ENCODE results near the gene TM7SF3. TPM values are rescaled to one million over a fixed set of nuclear protein-coding genes. Genes with fewer than 3 reads are reported as not detected.
"Not testable (repeated sequence)": the region's sequence is repeated elsewhere in the genome, so short reads cannot be mapped to it uniquely, and the experiment has no call there.

TM7SF3 gene
- total RNA-seq, 1 donor from 2014 or later: 46.9 TPM

DNA sequence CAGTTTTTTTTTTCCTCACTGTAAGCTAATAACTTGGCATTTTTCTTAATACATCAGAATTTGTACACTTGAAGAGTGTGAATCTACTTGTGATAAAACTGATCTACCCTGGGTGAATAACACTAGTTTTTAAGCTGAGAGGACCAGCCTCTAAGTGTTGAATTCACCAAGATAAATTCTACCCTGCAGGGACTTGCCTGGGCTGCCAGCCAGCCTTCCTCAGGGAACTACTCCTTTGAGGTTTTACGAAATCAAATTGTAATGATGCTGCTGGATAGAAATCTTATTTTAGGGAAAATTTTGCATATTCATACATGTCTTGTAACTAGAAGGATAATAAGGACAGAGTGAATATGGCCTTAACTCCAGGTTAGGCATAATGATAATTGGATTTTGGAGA lies 10.1 kb upstream of the TM7SF3 start:
- DNase-seq (ENCODE audit: extremely low spot score, unreplicated experiment): no peak
- peaks cover 17% of the 10 kb centered on the region for H3K36me3 Mint-ChIP-seq (ENCODE audit: unreplicated experiment)
- TF ChIP-seq, protein P1, sequence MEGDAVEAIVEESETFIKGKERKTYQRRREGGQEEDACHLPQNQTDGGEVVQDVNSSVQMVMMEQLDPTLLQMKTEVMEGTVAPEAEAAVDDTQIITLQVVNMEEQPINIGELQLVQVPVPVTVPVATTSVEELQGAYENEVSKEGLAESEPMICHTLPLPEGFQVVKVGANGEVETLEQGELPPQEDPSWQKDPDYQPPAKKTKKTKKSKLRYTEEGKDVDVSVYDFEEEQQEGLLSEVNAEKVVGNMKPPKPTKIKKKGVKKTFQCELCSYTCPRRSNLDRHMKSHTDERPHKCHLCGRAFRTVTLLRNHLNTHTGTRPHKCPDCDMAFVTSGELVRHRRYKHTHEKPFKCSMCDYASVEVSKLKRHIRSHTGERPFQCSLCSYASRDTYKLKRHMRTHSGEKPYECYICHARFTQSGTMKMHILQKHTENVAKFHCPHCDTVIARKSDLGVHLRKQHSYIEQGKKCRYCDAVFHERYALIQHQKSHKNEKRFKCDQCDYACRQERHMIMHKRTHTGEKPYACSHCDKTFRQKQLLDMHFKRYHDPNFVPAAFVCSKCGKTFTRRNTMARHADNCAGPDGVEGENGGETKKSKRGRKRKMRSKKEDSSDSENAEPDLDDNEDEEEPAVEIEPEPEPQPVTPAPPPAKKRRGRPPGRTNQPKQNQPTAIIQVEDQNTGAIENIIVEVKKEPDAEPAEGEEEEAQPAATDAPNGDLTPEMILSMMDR (IDR thresholded peaks at IDR 0.05): no peak
- no peaks in the 10 kb centered on the region for H3K9me3 Mint-ChIP-seq (ENCODE audit: unreplicated experiment)
- peaks cover 31% of the 10 kb centered on the region for H3K4me1 Mint-ChIP-seq (ENCODE audit: unreplicated experiment)
- H3K4me3 Mint-ChIP-seq (ENCODE audit: unreplicated experiment): peak overlapping the region; percentile 27
- H3K27me3 Mint-ChIP-seq (ENCODE audit: unreplicated experiment): no peaks in the 10 kb centered on the region
- H3K27ac Mint-ChIP-seq (ENCODE audit: unreplicated experiment): no peak overlapping the region

DNA sequence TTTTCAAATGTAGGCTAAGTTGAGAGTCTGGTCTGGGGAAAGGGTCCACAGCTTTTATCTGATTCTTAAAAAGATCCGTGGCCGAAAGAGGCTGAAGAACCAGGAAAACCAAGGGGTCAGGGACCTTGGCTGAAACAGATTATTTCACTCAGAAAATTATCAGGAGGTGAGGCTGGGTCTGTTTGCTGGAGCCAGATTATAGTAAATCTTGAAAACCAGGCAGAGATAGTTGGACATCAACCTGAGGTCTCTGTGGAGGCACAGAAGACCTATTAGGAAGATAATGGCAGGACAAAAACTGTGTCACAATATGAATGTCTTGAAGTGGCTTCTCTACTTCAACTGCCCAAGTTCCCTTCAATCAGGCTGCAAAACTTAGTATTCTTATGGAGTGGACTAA lies 6.6 kb upstream of the TM7SF3 start:
- no peak for DNase-seq (ENCODE audit: extremely low spot score, unreplicated experiment)
- no peaks in the 10 kb centered on the region for H3K36me3 Mint-ChIP-seq (ENCODE audit: unreplicated experiment)
- TF ChIP-seq, protein P1 (IDR thresholded peaks at IDR 0.05): no peak
- H3K27ac Mint-ChIP-seq (ENCODE audit: unreplicated experiment): no peak overlapping the region
- peaks cover 32% of the 10 kb centered on the region for H3K4me1 Mint-ChIP-seq (ENCODE audit: unreplicated experiment)
- no peaks in the 10 kb centered on the region for H3K9me3 Mint-ChIP-seq (ENCODE audit: unreplicated experiment)
- H3K27me3 Mint-ChIP-seq (ENCODE audit: unreplicated experiment): no peaks in the 10 kb centered on the region
- H3K4me3 Mint-ChIP-seq (ENCODE audit: unreplicated experiment): no peak overlapping the region

DNA sequence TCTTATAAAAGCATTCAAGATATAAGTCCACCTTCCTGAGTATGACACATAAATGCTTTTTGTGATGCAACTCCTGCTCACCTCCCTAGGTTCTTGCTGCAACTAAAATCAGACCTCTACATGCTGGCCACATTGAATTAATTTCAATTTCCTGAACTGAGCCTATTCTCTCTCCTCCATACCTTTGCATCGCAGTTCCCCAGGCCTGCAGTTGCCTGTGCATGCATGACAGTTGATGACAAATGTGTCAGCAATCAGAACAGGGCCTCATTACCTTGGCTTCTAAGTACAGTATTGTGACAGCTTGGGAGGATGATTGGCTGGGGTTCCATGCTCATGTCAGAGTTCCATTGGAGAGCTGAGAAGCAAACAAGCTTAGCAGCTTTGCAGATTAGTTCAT lies 3.9 kb upstream of the TM7SF3 start:
- Mint-ChIP-seq H3K27me3 (ENCODE audit: unreplicated experiment) (no peaks in the 10 kb centered on the region), H3K27ac (ENCODE audit: unreplicated experiment) (no peak overlapping the region), H3K9me3 (ENCODE audit: unreplicated experiment) (no peaks in the 10 kb centered on the region), H3K36me3 (ENCODE audit: unreplicated experiment) (no peaks in the 10 kb centered on the region), H3K4me1 (ENCODE audit: unreplicated experiment) (peaks cover 24% of the 10 kb centered on the region), H3K4me3 (ENCODE audit: unreplicated experiment) (no peak overlapping the region)
- no peak for DNase-seq (ENCODE audit: extremely low spot score, unreplicated experiment)
- TF ChIP-seq, protein P1 (IDR thresholded peaks at IDR 0.05): no peak

DNA sequence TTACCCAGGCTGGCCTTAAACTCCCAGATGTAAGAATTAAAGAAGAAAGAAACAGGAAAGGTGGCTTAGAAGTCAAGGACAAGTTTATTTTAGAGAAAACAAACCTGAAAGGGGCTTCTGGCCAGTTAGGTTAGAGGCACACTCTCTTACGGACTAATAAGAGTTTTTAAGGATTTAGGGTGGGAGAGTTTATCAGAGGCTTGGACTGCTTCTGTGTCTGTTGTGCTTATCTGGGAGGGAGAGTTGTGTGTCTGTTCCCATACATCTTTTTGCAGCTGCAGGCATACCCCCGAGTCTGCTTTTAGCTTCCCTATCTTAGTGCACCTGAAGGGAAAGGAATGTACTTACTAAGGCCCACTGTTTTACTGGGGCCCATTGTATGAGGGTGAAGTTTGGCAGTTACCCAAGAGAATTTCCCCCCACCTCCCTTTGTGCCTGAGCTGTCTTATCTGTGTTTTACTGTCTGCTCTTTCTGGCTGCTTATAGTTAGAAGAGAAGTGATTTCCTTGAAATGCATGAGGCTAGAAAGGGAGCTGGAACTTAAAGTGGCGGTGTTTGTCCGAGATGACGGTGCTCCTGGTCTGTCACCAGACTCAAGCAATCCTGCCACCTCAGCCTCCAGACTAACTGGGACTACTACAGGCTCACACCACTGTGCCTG lies 3.1 kb upstream of the TM7SF3 start:
- H3K4me1 Mint-ChIP-seq (ENCODE audit: unreplicated experiment): peaks cover 23% of the 10 kb centered on the region
- DNase-seq (ENCODE audit: extremely low spot score, unreplicated experiment); H3K4me3 Mint-ChIP-seq (ENCODE audit: unreplicated experiment); H3K27me3 Mint-ChIP-seq (ENCODE audit: unreplicated experiment); H3K27ac Mint-ChIP-seq (ENCODE audit: unreplicated experiment); H3K9me3 Mint-ChIP-seq (ENCODE audit: unreplicated experiment); H3K36me3 Mint-ChIP-seq (ENCODE audit: unreplicated experiment): not testable (repeated sequence)

DNA sequence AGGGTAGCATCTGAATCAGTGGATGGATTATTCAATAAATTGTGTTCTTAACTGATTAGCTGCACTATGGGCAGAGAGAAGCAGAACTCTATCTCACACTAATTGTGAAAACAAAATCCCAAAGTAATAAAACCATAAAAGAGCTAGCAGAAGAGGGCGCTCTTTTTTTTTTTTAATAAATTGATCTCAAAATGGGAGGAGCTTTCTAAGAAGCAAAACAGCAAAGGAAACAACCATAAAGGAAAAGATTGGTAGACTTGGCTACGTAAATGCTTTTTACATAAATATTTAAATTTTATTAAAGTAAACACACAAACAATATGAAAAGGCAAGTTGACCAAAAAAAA lies 1.5 kb upstream of the TM7SF3 start:
- no peak overlapping the region for H3K27ac Mint-ChIP-seq (ENCODE audit: unreplicated experiment)
- DNase-seq (ENCODE audit: extremely low spot score, unreplicated experiment): no peak

More for the DNA sequence above, 1.5 kb upstream of the TM7SF3 start:
- no peaks in the 10 kb centered on the region for H3K9me3 Mint-ChIP-seq (ENCODE audit: unreplicated experiment)
- no peak overlapping the region for H3K4me3 Mint-ChIP-seq (ENCODE audit: unreplicated experiment)
- no peaks in the 10 kb centered on the region for H3K27me3 Mint-ChIP-seq (ENCODE audit: unreplicated experiment)
- TF ChIP-seq, protein P1 (IDR thresholded peaks at IDR 0.05): peak; percentile 60
- peaks cover 4% of the 10 kb centered on the region for H3K36me3 Mint-ChIP-seq (ENCODE audit: unreplicated experiment)
- peaks cover 32% of the 10 kb centered on the region for H3K4me1 Mint-ChIP-seq (ENCODE audit: unreplicated experiment)
